ENCODE measurements around the gene ZNF536.

- TF ChIP-seq CTCF (IDR thresholded peaks at IDR 0.05; ENCODE audit: extremely low read depth in 1 of 2, insufficient read depth in 1 of 2, low read depth in 1 of 2, low read length in 2 of 2): no peak
- TF ChIP-seq POLR2A (IDR thresholded peaks at IDR 0.05; ENCODE audit: low read depth, low read length): no peak
These were observed 191.5 kb downstream of the ZNF536 start for GRCh38 chr19:30563691-30564090.
